Right ventricle myocardium superior (tissue), 1 donor: Measurements from ENCODE around the gene RADIL. TPM values are rescaled to one million over a fixed set of nuclear protein-coding genes. Genes with fewer than 3 reads are reported as not detected.

Source experiments
- ATAC-seq: fragments of 200-7000 bp; cut with Tn5 transposase; one replicate; pipeline ENCODE4 v1.9.1; 2020; ENCODE audit warnings: mild to moderate bottlenecking; ENCODE audit not compliant: poor library complexity
- DNase-seq: peaks from one replicate; pipeline ENCODE4 v3.0.0-alpha.2; 2020
- intact Hi-C: fragments of 100-400 bp; cut with DNase I; formaldehyde crosslinking; loops from one replicate; pipeline ENCODE4 v1.11.2; 2022
- total RNA-seq: library from RNA; stranded (reverse); fragmentation: NEBNext Ultra II Directional; extraction: Animal tissue kit (Norgen Biotek cat#: 25700); gene quantifications from one replicate; pipeline ENCODE4 v1.2.1, GENCODE V29; 2021
- donor health status: DM: no; HTN: yes; CAD: no; lungs with severe emphysema.

The RADIL gene
- total RNA-seq, 1 donor from 2014 or later: 4.0 TPM

GRCh38 chr7:4885317-4885807, 1.8 kb upstream of the RADIL start:
- no peak for DNase-seq
- no peak for ATAC-seq
- intact Hi-C loops: loop anchor here (10.0 kb wide), 1 partner anchor 91 kb away; no protein-coding TSS in a partner anchor

- ATAC-seq: no peak
- intact Hi-C loops: loop anchor here (10.0 kb wide), 1 partner anchor 89 kb away; no protein-coding TSS in a partner anchor
- DNase-seq: no peak
Observed at GRCh38 chr7:4884164-4884563, 648 bp upstream of the RADIL start.

GRCh38 chr7:4883033-4883371, 514 bp downstream of the RADIL start:
- ATAC-seq: peak; percentile 2
- intact Hi-C loops: loop anchor here (10.0 kb wide), 1 partner anchor 88 kb away; no protein-coding TSS in a partner anchor
- DNase-seq: no peak

DNA sequence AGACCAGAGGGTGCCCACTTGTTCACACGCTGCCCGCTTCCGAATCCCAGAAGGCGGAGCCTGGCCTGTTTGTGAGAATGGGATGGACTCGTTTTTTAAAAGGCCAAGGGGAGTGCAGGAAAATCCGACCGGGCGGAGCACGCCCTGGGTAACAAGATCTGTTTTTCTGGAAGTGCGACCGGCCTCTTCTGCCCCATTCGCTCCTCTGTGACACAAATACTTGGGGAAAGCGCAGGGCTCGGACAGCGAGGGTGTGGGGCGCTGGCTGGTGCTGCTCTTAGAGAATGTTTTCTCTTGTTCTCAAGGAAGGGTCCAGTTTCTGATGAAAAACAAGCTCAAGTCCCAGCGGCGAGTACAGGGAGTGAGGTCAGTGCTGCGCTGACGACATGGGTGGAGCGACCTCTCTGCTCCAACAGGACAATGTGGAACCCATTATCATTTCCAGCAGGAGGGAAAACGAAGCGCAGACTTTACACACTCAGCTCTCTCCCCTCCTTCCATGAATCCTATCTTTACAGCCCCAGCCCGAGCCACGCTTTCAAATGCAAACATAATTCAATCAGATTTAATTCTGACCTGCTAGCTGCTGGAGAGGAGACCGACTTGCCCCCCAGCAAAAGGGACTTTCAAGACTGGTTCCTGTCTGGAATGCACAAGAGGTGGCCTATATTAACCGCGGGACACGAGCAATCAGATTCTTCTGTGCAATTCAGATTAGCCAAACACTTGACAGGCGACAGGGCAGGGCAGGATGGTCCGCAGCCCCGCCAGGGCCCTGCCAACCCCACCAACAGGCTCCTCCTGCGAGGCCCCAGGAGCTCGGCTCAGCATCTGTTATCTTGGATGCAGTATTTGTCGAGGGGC, 1.1 kb downstream of the RADIL start:
- DNase-seq (peak; percentile 81), ATAC-seq (peak; percentile 79)
- intact Hi-C loops: loop anchor here (10.0 kb wide), 1 partner anchor 88 kb away; no protein-coding TSS in a partner anchor

DNA sequence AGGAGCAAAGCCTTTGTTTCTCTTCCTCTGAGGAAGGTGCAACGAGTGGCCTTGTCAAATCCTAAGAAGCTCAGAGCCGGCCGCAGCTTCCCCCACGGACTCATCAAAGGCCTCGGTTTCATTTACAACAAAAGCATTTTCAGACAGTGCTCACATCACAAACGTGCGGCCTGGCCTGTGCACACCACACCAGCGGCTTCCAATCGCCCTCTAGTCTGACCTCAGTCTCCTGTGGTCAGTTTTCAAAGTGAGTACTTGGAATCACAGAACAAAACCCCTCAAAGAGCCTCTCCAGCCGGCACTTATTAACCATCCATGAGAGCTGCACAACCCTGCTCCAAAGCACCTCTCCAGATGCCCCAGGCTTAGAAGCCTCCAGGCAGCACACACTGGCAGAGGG, 3.3 kb downstream of the RADIL start:
- DNase-seq (peak; percentile 44), ATAC-seq (no peak)
- intact Hi-C loops: loop anchor here (10.0 kb wide), 1 partner anchor 85 kb away; no protein-coding TSS in a partner anchor

GRCh38 chr7:4879396-4880081, 4.0 kb downstream of the RADIL start:
- ATAC-seq: no peak
- peak; percentile 16 for DNase-seq
- intact Hi-C loops: loop anchor here (10.0 kb wide), 1 partner anchor 85 kb away; no protein-coding TSS in a partner anchor

DNA sequence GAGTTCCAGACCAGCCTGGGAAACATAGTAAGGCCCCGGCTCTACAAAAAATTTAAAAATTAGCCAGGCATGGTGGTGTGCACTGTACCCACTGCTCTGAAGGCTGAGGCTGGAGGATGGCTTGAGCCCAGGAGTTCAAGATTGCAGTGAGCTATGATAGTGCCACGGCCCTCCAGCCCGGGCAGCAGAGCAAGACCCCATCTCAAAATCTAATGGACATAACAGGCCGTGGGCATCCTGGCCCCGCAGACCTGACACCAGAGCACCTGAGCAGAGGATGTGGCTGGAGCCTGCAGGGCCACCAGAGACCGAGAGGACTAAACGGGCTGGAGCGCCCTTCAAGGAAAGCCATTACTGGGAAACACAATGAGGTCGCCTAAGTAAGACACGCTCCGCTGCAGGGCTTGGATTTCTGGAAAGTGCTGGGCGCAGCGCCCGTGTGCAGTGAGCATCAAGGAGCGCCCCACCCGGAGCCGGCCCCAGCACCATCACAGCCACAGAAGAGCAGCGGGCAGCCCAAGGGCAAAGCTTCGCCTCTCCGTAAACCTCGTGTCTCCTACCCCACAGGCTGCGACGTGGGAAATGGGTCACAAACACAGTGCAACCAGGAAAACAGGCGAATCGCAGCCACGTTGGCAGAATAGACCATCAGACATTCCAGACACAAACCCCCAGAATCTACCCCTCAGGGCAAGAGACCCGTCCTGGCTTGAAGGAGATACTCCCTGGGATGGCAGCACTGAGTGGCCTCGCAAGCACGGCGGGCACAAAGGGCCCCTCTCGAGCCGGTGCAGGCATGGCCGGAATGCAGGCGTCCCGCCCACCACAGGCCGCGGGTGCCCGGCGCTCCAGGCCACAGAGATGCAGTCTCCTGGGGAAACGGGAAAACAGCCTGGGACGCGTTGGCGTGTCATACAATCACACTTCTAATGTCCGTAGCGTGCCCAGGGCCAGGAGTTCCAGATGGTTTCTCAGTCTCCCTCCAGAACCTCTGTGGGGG, 4.9 kb downstream of the RADIL start:
- no peak for DNase-seq
- ATAC-seq: no peak
- intact Hi-C loops: no loop called here

GRCh38 chr7:4876586-4876985, 6.9 kb downstream of the RADIL start:
- intact Hi-C loops: no loop called here

DNA sequence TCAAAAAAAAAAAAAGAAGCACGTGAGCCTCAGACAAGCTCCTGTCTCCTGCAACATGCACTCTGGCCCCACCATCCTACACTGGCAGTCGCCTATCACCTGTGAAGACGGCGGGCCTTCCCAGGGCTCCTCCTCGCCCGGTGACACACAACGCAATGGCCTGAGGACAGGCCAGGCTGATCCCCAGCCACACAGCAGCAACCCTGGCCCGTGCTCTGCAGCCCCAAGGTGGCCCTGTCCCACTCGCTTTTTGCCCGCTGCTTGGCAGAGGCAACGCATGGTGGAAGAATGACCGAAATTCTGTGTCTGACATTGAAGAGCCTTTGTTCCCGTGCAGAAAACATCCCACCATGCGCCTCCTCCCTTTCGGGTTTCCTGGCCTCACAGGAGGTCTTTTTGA, 8.1 kb downstream of the RADIL start:
- DNase-seq (no peak), ATAC-seq (no peak)
- intact Hi-C loops: no loop called here

More at GRCh38 chr7:4876586-4876985, 6.9 kb downstream of the RADIL start:
- ATAC-seq (no peak), DNase-seq (no peak)

GRCh38 chr7:4873071-4873944, 10.2 kb downstream of the RADIL start:
- intact Hi-C loops: no loop called here
- DNase-seq (no peak), ATAC-seq (no peak)

DNA sequence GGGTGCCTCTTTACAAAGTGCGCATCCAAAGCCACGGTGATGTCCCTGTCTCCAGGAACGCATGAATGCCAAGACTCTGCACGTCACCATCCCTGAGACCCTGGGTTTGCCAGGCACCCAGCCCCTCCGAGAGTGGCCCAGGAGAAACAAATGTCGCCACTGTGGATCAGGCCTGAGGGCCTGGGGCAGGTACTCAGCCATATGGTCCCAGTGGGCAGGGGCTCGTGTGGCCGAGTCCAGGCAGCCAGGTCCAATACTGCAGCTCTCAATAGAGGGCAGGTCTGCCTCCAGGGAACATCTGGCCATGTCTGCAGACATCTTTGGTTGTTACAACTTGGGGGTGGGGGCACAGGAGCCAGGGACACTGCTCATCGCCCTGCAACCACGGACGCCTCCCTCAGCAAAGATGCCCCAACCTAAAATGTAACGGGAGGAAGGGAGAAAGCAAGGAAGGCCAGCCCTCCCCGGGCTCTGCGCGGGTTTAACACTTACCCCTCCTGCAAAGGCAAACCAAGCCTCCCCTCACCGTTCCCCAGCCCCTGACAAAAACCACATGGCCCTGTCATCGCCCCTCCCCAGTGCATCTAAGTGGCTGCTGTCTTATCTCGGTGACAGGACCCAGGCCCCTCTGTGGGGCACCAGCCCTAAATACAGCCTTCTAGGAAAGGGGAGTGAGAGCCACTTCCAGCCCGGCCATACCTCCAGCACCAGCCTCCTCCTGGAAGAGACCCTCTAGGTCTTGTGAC, 11.4 kb downstream of the RADIL start:
- DNase-seq (no peak), ATAC-seq (peak; percentile 38)
- intact Hi-C loops: no loop called here

- DNase-seq: no peak
- intact Hi-C loops: no loop called here
- ATAC-seq: no peak
Observed at GRCh38 chr7:4871056-4871680, 12.3 kb downstream of the RADIL start.

DNA sequence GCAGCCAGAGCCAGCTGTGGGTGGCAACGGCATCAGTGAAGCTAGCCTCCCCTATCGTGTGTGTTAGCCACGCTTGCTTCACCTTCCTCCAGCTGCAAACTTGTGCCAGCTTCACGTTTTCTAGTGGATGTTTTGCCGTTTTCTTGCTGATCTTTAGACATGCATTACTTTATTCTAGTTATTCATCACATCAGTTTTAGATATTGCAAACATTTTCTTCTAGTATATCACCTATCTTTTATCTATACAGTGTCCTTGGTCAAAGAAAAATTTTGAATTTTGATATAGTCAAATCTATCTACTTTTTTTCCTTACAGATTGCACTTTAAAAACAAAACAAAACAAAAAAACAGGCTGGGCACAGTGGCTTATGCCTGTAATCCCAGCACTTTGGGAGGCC, 15.0 kb downstream of the RADIL start:
- intact Hi-C loops: no loop called here

DNA sequence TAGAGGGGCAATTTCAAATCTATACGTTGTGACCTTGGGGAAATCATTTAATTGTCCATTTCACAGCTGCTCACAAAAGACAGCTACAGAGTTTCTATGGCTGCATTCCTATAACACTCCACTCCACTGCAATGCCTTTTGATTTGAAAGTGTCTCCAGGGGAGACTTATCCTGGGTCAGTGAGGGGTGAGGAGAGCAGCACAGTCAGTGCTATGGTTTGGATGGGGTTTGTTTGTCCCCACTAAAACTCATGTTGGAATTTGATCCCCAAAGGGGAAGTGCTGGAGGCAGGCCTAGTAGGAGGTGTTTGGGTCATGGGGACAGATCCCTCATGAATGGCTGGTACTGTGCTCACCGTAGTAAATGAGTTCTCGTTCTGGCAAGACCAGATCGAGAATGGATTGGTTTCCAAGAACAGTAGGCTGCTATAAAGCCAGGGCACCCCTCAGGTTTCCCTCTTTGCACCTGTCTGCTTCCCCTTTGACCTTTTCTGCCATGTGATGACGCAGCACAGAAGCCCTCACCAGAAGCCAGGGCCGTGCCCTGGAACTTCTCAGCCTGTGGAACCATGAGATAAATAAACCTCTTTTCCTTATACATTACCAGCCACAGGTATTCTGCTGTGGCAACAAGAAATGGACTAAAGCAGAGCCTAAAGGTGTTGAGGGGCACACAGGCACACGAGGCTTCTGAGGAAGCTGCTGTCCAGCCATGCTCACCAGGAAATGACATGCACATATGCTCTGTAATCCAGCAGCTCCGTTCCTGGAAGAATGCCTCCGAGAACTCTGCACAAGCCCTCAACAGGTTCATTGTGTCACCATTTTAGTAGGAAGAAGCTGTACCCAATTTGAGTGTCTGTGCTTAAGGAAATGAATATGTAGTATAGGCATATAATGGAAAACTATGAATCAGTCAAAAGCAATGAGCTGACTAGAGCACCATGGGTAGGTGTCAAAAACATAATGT, 16.7 kb downstream of the RADIL start:
- intact Hi-C loops: no loop called here
- ATAC-seq: peak; percentile 15

More for the DNA sequence above, 15.0 kb downstream of the RADIL start:
- ATAC-seq (no peak), DNase-seq (no peak)

DNA sequence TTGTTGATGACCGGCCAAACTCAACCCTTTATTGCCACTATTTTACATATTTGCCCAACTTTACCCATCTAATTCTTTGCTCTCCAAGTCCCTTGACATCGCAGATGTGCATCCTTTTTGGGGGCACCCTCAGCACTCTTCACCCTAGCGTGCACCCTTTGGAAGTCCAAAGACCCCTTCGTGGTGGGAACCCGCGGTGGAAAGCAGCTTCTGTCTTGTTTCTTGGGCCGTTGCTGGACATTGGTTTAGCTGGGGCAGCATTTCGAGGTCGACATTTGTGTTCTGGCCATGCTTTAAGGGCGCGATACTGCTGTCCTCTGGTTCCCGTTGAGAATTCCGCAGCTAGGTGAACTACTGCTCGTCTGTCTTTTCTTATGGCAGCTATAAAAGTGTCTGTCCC, 21.4 kb downstream of the RADIL start:
- intact Hi-C loops: no loop called here
- no peak for DNase-seq
- ATAC-seq: no peak

More for the DNA sequence above, 16.7 kb downstream of the RADIL start:
- DNase-seq: no peak
